H9 (cell line): ENCODE measurements around the gene MPL. TPM values are rescaled to one million over a fixed set of nuclear protein-coding genes. Genes with fewer than 3 reads are reported as not detected.

Experiments used
- DNase-seq: peaks from one replicate; pipeline ENCODE4 v3.0.0-alpha.2; 2017
- H2AFZ ChIP-seq: one replicate; pipeline ENCODE4 v1.6.1; 2013; ENCODE audit warnings: mild to moderate bottlenecking, low read length, control low read depth, moderate library complexity
- H2AK5ac ChIP-seq: 2 replicates; pipeline ENCODE4 v1.6.1; 2013; ENCODE audit warnings: low read length, control low read depth, mixed read lengths; ENCODE audit not compliant: insufficient read length
- H2BK120ac ChIP-seq: one replicate; pipeline ENCODE4 v1.6.1; 2013; ENCODE audit warnings: low read depth, mild to moderate bottlenecking, low read length, control low read depth, inconsistent platforms; ENCODE audit not compliant: poor library complexity, severe bottlenecking
- H2BK12ac ChIP-seq: 2 replicates; pipeline ENCODE4 v1.6.1; 2013; ENCODE audit warnings: low read length, control low read depth, mixed read lengths, low read depth; ENCODE audit not compliant: insufficient read length
- H2BK15ac ChIP-seq: 2 replicates; pipeline ENCODE4 v1.6.1; 2013; ENCODE audit warnings: low read depth, low read length, control low read depth
- H2BK20ac ChIP-seq: one replicate; pipeline ENCODE4 v1.6.1; 2013; ENCODE audit warnings: low read depth, mild to moderate bottlenecking, low read length, control low read depth, inconsistent platforms; ENCODE audit not compliant: poor library complexity, severe bottlenecking
- H2BK5ac ChIP-seq: 2 replicates; pipeline ENCODE4 v1.6.1; 2013; ENCODE audit warnings: low read length, control low read depth, mixed read lengths; ENCODE audit not compliant: insufficient read length
- H3K14ac ChIP-seq: 2 replicates; pipeline ENCODE4 v1.6.1; 2013; ENCODE audit warnings: low read length, control low read depth; ENCODE audit not compliant: insufficient read depth
- H3K18ac ChIP-seq: 2 replicates; pipeline ENCODE4 v1.6.1; 2013; ENCODE audit warnings: low read depth, mild to moderate bottlenecking, mixed read lengths, low read length, control low read depth; ENCODE audit not compliant: insufficient read length
- H3K23ac ChIP-seq: 2 replicates; pipeline ENCODE4 v1.6.1; 2013; ENCODE audit warnings: low read length, control low read depth, mixed read lengths, low read depth; ENCODE audit not compliant: insufficient read length
- H3K23me2 ChIP-seq: 2 replicates; pipeline ENCODE4 v1.6.1; 2013; ENCODE audit warnings: low read depth, mild to moderate bottlenecking, mixed read lengths, low read length, control low read depth; ENCODE audit not compliant: insufficient read length, poor library complexity, severe bottlenecking
- H3K27ac ChIP-seq: 2 replicates; pipeline ENCODE4 v1.5.1; 2013; ENCODE audit warnings: low read length, control low read depth, mixed read lengths, low read depth; ENCODE audit not compliant: insufficient read length
- H3K27me3 ChIP-seq: 2 replicates; pipeline ENCODE4 v1.6.1; 2013; ENCODE audit warnings: low read length, control low read depth, inconsistent platforms; ENCODE audit not compliant: insufficient read depth
- H3K4ac ChIP-seq: 2 replicates; pipeline ENCODE4 v1.6.1; 2013; ENCODE audit warnings: low read depth, mild to moderate bottlenecking, control low read depth, inconsistent platforms, low read length, moderate library complexity
- H3K4me1 ChIP-seq: 2 replicates; pipeline ENCODE4 v1.6.1; 2013; ENCODE audit warnings: low read length, control low read depth, inconsistent platforms; ENCODE audit not compliant: insufficient read depth
- H3K4me2 ChIP-seq: 2 replicates; pipeline ENCODE4 v1.6.1; 2013; ENCODE audit warnings: low read length, control low read depth, mixed read lengths; ENCODE audit not compliant: insufficient read length, insufficient read depth
- H3K56ac ChIP-seq: 2 replicates; pipeline ENCODE4 v1.6.1; 2013; ENCODE audit warnings: low read depth, mild to moderate bottlenecking, mixed read lengths, low read length, control low read depth; ENCODE audit not compliant: insufficient read length
- H3K79me1 ChIP-seq: 2 replicates; pipeline ENCODE4 v1.6.1; 2013; ENCODE audit warnings: low read depth, mild to moderate bottlenecking, moderate library complexity, low read length, control low read depth, inconsistent platforms; ENCODE audit not compliant: insufficient read depth, poor library complexity, severe bottlenecking
- H3K79me2 ChIP-seq: 2 replicates; pipeline ENCODE4 v1.6.1; 2013; ENCODE audit warnings: low read length, control low read depth, inconsistent platforms; ENCODE audit not compliant: insufficient read depth
- H3K9ac ChIP-seq: 2 replicates; pipeline ENCODE4 v1.6.1; 2013; ENCODE audit warnings: low read length, control low read depth, mixed read lengths; ENCODE audit not compliant: insufficient read length; ENCODE audit errors: extremely low read depth
- H3K9me3 ChIP-seq: one replicate; pipeline ENCODE4 v1.6.1; 2013; ENCODE audit warnings: low read depth, low read length, inconsistent platforms; ENCODE audit not compliant: control insufficient read depth
- H3T11ph ChIP-seq: one replicate; pipeline ENCODE4 v1.6.1; 2013; ENCODE audit warnings: mild to moderate bottlenecking, low read length, control low read depth, inconsistent platforms
- H4K20me1 ChIP-seq: one replicate; pipeline ENCODE4 v1.6.1; 2013; ENCODE audit not compliant: control insufficient read depth, insufficient read length, insufficient read depth
- H4K5ac ChIP-seq: 2 replicates; pipeline ENCODE4 v1.6.1; 2013; ENCODE audit warnings: low read depth, mild to moderate bottlenecking, mixed read lengths, low read length, control low read depth; ENCODE audit not compliant: insufficient read length
- H4K8ac ChIP-seq: replicated peaks from 2 replicates; pipeline ENCODE4 v1.6.1; 2013; ENCODE audit warnings: low read length, control low read depth, mixed read lengths, low read depth; ENCODE audit not compliant: insufficient read length
- H4K91ac ChIP-seq: 2 replicates; pipeline ENCODE4 v1.6.1; 2013; ENCODE audit warnings: low read depth, mild to moderate bottlenecking, moderate library complexity, mixed read lengths, low read length, control low read depth; ENCODE audit not compliant: insufficient read length
- H3K27ac Mint-ChIP-seq, 3 experiments: 2 replicates in 2 of 3; 3 replicates in 1 of 3; pipeline ENCODE4 v1.8.0; 2020 to 2021; ENCODE audit warnings: mixed read lengths in 3 of 3, mild to moderate bottlenecking in 1 of 3, moderate library complexity in 1 of 3
- H3K27me3 Mint-ChIP-seq: 2 replicates; pipeline ENCODE4 v1.8.0; 2021; ENCODE audit warnings: low read depth, mild to moderate bottlenecking, moderate library complexity, mixed read lengths
- H3K36me3 Mint-ChIP-seq, 3 experiments: 2 replicates in 2 of 3; 3 replicates in 1 of 3; pipeline ENCODE4 v1.8.0; 2020 to 2021; ENCODE audit warnings: low read depth in 3 of 3, mixed read lengths in 3 of 3; ENCODE audit not compliant: insufficient read depth in 1 of 3
- H3K4me1 Mint-ChIP-seq, 2 experiments: 2 replicates each; pipeline ENCODE4 v1.8.0; 2020; ENCODE audit warnings: mixed read lengths in 2 of 2
- H3K4me3 Mint-ChIP-seq, 2 experiments: 2 replicates in 1 of 2; 3 replicates in 1 of 2; pipeline ENCODE4 v1.8.0; 2020 to 2021; ENCODE audit warnings: mild to moderate bottlenecking in 2 of 2, mixed read lengths in 2 of 2, moderate library complexity in 1 of 2
- H3K9me3 Mint-ChIP-seq, 2 experiments: 2 replicates in 1 of 2; 3 replicates in 1 of 2; pipeline ENCODE4 v1.8.0; 2020; ENCODE audit warnings: mild to moderate bottlenecking in 2 of 2, mixed read lengths in 2 of 2, moderate library complexity in 1 of 2
- CTCF ChIP-seq: fragments of 200-600 bp; sonication (generic); conservative IDR thresholded peaks from 3 replicates; pipeline ENCODE4 v1.8.0; 2021; ENCODE audit warnings: antibody characterized with exemption, mild to moderate bottlenecking
- WGBS: extraction: QIAGEN DNeasy Blood & Tissue Kit; methylation state at CpG from one replicate; pipeline ENCODE4 v1.1.7; 2013; ENCODE audit warnings: missing lambda C conversion rate, low lambda C conversion rate, mixed read lengths; ENCODE audit not compliant: insufficient read length; ENCODE audit errors: extremely low coverage; 5-methylcytosine and 5-hydroxymethylcytosine counted together
- total RNA-seq: library from RNA; stranded (reverse); gene quantifications from 2 replicates; pipeline ENCODE4 v1.2.1, GENCODE V29; 2021

Gene MPL
- total RNA-seq, 1 experiment from 2014 or later, result not detected

GRCh38 chr1:43367904-43368645 lies 30.5 kb downstream of the MPL start, which contains the start of gene ELOVL1:
Gene ELOVL1, minus strand, starts transcription at chr1:43368011. Its CDS starts 2,402 bp downstream, at chr1:43365609.
- Mint-ChIP-seq H3K27me3 (no peaks in the 10 kb centered on the region), H3K9me3 (no peaks in the 10 kb centered on the region)

More at GRCh38 chr1:43367904-43368645, 30.5 kb downstream of the MPL start, which contains the start of gene ELOVL1:
- Histone ChIP-seq H3K79me2 (no peaks in the 10 kb centered on the region; the same call in 1 of the 2 replicates), H4K8ac (no peak within 1 kb of the TSS), H3K9ac (peak within 1 kb of the TSS; percentile 55), H2BK12ac (no peak within 1 kb of the TSS), H3K23ac (no peak within 1 kb of the TSS), H3T11ph (no peak within 1 kb of the TSS), H3K14ac (peak within 1 kb of the TSS; percentile 53), H2BK5ac (no peak within 1 kb of the TSS), H3K9me3 (no peaks in the 10 kb centered on the region), H3K27me3 (no peaks in the 10 kb centered on the region), H2BK120ac (no peak within 1 kb of the TSS), H3K18ac (peak within 1 kb of the TSS; percentile 74), H2BK15ac (no peak within 1 kb of the TSS), H3K4ac (no peak within 1 kb of the TSS), H3K4me1 (no peaks in the 10 kb centered on the region; the same call in 1 of the 2 replicates), H4K20me1 (no peaks in the 10 kb centered on the region), H2AK5ac (no peak within 1 kb of the TSS), H2AFZ (no peak within 1 kb of the TSS), H2BK20ac (no peak within 1 kb of the TSS), H3K56ac (no peak within 1 kb of the TSS), H3K4me2 (peak within 1 kb of the TSS; percentile 78), H3K23me2 (peaks cover 15% of the 10 kb centered on the region), H4K5ac (no peak within 1 kb of the TSS), H3K79me1 (no peaks in the 10 kb centered on the region), H3K27ac (no peak within 1 kb of the TSS), H4K91ac (no peak within 1 kb of the TSS)
- TF ChIP-seq CTCF, result peak; percentile 38; the same call in 2 of the 3 replicates
- no CpG with 5 or more reads among the region's 58 CpGs for WGBS
- peak; percentile 93 for DNase-seq
- peaks cover 23 to 36% of the 10 kb centered on the region in 2 experiments for H3K4me1 Mint-ChIP-seq
- H3K4me3 Mint-ChIP-seq, result peak within 1 kb of the TSS; percentile 74 to 86
- H3K36me3 Mint-ChIP-seq, result peaks cover 15 to 22% (median 18%) of the 10 kb centered on the region in 3 experiments; a peak in 6 of 7 replicates
- H3K27ac Mint-ChIP-seq, result peak within 1 kb of the TSS; percentile 44 to 96 (median 44)
